ENCODE results near the gene CCDC86.

The CCDC86 gene

DNA sequence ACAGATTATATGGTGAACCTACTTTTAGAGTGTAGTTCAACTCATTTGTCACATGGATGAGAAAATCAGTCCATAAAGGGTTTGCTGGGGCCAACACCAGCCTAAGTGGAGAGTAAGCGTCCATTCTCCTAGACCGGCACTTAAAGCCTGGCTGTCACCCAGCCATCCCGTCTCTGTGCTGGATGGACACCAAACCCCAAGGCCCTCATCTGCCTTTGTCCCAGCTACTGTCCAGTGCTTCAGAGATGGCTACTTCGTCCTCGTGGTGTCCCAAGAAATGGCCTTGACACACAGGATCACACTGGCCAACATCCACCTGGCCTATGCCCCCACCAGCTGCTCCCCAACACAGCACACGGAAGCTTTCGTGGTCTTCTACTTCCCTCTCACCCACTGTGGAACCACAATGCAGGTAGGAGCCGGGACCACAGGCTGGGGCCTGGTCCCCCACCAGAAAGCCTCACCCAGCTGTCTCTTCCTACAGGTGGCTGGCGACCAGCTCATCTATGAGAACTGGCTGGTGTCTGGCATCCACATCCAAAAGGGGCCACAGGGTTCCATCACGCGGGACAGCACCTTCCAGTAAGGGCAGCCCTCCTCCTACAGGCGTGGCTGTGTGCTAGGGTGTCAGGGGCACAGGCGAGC is 28.9 kb downstream of the CCDC86 start:
- no peak for DNase-seq (ENCODE audit: low read depth)
- no peak overlapping the region for H3K4me3 ChIP-seq (ENCODE audit: low read depth, low read length)

DNA sequence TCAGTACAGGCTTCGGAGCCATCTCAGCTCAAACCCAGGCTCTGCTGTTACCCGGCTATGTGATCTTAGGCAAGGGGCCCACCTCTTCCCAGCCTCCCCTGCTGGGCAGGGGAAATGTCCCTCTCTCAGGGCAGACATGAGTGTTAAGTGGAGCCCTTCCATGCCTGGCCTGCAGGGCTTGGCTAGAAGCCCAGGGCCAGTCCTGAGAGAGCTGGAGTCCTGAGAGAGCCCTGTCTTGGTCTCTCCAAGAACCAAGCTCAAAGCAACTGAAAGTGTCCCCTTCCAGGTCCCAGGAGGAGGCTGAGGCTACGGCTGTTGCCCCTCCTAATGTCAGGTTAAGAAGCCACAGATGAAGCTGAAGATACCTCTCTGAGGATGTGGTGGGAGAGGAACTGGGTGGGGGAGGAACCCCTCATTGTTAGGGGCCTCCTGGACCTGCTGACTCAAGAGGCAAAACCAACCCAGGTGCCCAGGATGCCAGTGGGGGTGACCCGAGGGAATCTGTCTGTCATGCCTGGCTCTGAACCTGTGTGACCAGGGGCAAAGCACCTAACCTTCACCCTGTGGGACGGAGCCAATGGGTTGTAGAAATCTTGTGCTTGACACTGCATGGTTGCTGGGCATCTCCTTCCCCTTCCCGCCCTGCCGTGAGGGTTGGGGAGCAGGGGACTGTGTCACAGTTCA is 29.6 kb downstream of the CCDC86 start:
- no peak for DNase-seq (ENCODE audit: low read depth)
- H3K4me3 ChIP-seq (ENCODE audit: low read depth, low read length): no peak overlapping the region
- TF ChIP-seq, protein P1, sequence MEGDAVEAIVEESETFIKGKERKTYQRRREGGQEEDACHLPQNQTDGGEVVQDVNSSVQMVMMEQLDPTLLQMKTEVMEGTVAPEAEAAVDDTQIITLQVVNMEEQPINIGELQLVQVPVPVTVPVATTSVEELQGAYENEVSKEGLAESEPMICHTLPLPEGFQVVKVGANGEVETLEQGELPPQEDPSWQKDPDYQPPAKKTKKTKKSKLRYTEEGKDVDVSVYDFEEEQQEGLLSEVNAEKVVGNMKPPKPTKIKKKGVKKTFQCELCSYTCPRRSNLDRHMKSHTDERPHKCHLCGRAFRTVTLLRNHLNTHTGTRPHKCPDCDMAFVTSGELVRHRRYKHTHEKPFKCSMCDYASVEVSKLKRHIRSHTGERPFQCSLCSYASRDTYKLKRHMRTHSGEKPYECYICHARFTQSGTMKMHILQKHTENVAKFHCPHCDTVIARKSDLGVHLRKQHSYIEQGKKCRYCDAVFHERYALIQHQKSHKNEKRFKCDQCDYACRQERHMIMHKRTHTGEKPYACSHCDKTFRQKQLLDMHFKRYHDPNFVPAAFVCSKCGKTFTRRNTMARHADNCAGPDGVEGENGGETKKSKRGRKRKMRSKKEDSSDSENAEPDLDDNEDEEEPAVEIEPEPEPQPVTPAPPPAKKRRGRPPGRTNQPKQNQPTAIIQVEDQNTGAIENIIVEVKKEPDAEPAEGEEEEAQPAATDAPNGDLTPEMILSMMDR (IDR thresholded peaks at IDR 0.05; ENCODE audit: control insufficient read depth, extremely low read depth, insufficient read depth): no peak

More for the DNA sequence above, 28.9 kb downstream of the CCDC86 start:
- TF ChIP-seq, protein P1 (IDR thresholded peaks at IDR 0.05; ENCODE audit: control insufficient read depth, extremely low read depth, insufficient read depth): no peak

DNA sequence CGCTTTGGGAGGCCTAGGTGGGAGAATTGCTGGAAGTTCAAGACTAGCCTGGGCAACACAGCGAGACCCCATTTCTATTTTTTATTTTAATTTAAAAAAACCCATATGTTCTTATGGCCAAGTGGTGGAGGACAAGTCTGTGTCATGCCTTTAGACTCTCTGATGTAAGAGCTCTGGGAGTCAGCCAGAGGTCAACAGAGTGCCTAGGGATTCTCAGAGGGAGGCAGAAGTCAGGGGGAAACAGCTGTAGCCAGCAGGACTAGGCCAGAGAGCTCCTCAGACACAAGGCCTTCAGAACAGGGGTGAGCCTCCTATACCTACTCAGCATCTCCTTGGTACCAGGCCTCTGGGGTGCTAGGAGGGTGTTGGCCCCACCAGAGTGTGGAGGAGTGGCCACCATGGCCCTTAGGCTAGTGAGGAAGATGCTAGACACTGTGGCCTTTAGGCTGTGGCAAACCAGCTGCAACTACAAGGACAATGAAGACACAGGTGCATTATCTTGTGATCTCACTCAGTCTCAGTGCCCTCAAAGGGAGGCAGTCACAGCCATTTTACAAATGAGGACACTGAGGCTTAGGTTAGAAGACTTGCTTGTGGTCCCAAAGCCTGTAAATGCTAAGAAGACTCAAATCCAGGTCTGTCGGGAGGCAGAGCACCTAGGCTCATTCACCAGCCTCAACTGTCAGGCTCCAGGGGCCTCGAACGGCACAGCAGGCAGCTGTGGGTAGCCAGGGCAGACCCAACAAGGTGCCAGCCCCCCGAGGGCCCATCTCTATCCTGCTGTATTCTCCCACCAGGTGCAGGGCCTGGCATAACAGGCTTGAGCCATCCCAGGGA is 30.4 kb downstream of the CCDC86 start:
- TF ChIP-seq, protein P1 (IDR thresholded peaks at IDR 0.05; ENCODE audit: control insufficient read depth, extremely low read depth, insufficient read depth): no peak
- no peak for DNase-seq (ENCODE audit: low read depth)
- no peak overlapping the region for H3K4me3 ChIP-seq (ENCODE audit: low read depth, low read length)

DNA sequence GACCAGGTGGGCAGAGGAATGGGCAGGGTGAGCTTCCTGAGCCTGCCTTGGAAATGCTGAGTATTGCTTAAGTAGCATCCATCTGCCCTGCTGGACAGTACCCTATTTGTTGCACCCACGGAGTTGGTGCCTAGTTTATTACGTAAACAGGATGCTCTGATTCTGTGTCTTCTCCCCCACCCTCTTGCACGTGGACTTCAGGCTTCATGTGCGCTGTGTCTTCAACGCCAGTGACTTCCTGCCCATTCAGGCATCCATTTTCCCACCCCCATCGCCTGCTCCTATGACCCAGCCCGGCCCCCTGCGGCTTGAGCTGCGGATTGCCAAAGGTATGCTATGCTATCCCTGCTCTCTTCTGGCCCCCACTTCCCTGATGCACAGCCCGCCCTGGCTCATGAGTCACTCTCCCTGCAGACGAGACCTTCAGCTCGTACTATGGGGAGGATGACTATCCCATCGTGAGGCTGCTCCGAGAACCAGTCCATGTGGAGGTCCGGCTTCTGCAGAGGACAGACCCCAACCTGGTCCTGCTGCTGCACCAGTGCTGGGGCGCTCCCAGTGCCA is 31.1 kb downstream of the CCDC86 start:
- TF ChIP-seq, protein P1 (IDR thresholded peaks at IDR 0.05; ENCODE audit: control insufficient read depth, extremely low read depth, insufficient read depth): no peak
- no peak overlapping the region for H3K4me3 ChIP-seq (ENCODE audit: low read depth, low read length)
- DNase-seq (ENCODE audit: low read depth): no peak

DNA sequence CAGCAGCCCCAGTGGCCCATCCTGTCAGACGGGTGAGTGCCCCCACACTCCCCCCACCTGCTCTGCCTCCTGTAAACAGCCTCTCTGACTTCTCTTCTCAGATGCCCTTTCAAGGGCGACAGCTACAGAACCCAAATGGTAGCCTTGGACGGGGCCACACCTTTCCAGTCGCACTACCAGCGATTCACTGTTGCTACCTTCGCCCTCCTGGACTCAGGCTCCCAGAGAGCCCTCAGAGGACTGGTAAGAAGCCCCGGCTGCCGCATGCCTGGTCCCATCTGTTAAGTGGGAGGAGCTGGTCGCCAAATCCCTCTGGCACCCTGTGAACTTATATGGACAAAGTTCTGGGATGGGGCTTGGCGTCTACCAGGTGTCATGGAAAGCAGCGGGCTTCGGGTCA is 31.6 kb downstream of the CCDC86 start:
- TF ChIP-seq, protein P1 (IDR thresholded peaks at IDR 0.05; ENCODE audit: control insufficient read depth, extremely low read depth, insufficient read depth): no peak
- no peak overlapping the region for H3K4me3 ChIP-seq (ENCODE audit: low read depth, low read length)
- no peak for DNase-seq (ENCODE audit: low read depth)

DNA sequence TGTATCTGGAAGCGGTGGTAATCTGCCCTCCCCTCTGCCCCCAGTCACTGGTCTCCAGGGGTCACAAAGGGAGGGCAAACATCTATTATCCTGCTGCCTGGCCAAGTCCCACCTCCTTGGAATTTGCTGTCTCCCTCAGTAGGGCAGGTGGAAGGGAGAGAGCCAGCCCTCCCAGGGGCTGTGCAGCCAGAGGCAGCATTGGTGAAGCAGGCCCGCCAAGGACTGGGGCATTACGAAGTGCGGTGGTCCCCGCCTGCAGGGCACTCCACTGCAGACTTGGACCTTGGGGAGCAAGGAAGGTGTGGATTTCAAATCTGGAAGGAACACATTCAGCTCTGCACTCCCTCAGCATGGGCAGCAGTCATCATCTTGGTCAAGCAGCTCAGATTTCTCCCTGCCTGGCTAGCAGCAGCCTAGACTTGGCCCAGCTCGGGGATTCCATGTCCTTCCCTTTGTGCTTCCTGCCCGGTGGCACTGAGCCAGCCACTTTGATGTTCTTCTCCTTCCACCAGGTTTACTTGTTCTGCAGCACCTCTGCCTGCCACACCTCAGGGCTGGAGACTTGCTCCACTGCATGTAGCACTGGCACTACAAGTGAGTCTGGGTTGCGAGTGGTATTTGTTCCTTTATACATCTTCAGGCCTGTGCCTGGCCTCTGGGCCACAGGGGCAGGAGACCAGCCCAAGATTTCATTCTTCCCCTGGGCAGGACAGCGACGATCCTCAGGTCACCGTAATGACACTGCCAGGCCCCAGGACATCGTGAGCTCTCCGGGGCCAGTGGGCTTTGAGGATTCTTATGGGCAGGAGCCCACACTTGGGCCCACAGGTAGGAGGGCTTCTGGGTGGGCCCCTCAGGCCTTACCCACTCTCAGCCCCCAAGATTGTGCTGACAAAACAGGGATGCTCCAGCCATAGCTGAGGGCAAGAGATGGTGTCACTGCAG is 32.8 kb downstream of the CCDC86 start:
- no peak overlapping the region for H3K4me3 ChIP-seq (ENCODE audit: low read depth, low read length)
- TF ChIP-seq, protein P1 (IDR thresholded peaks at IDR 0.05; ENCODE audit: control insufficient read depth, extremely low read depth, insufficient read depth): no peak
- DNase-seq (ENCODE audit: low read depth): no peak

Data from LNCaP clone FGC (cell line).